ENCODE measurements around the gene MGAT5B.

Gene MGAT5B

DNA sequence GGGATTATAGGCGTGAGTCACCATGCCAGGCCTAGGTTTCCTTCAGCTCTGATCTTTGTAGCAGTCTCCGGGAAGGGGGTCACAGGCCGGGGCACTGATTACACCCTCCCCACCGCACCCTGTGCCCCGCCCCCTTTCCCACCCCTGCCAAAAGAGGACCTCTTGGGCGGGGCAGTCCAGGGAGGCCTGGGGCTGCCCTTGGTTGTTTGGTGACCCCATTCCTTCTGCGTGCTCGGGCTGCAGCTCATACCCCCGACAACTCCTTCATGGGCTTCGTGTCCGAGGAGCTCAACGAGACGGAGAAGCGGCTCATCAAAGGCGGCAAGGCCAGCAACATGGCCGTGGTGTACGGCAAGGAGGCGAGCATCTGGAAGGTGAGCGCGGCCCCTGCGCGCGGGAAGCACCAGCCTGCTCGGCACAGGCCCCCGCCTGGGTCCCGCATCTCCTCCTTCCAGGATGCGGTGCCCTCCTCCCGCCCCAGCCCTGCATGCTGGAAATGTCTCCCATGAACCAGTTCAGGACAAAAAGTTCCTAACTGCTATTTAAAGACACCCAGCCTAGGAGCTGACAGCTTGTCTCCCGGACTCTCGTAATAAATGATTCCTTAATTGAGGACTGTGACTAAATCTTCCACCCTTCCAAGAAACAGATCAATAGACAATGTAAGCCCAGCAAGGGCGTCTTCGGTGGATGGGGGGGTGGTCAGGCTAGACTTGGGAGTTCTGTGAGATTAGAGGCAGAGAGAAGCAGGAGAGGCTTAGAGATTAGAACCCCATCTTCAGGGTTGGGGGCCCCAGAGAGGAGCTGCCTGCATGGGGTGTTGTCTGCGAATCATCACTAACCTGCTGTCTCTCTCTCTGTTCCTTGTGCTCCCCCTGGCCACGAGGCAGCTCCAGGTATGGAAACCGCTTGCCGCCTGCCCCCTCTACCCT is 64.5 kb downstream of the MGAT5B start:
- DNase-seq, result no peak

DNA sequence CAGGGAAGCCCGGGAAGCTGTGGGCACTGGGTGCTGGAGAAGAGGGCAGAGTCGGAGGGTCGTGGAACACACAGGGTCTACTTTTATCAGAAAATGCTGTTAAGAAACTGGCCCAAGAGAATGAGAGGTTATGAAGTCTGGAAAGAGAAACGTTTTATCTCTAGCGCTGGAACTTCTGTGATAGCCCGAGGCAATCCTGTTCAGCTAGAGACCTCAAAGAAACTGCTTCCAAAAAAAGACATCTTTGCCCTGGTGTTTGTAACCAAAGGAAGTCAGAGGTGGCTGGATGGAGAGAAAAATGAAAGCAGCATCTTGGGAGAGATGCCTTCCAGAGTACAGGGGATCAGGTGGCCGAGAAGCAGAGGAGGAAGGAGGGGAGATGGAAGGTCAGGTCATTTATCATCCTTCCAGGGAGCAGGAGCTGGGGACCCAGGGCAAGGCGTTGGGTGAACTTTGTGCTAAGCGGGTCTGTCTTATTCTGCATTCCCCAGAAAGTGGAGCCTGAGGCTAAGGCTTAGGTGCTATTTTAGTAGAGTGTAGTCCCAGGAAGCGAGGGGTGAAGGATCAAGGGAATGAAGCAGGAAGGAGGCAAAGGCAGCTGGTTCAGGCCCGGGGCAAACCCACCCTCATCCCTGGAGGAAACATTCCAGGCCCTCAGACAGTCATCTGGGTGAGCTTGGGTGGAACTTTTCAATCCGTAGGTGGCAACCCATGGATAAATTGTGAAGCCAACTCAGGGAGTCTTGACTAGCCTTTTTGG is 66.5 kb downstream of the MGAT5B start:
- no peak for DNase-seq

DNA sequence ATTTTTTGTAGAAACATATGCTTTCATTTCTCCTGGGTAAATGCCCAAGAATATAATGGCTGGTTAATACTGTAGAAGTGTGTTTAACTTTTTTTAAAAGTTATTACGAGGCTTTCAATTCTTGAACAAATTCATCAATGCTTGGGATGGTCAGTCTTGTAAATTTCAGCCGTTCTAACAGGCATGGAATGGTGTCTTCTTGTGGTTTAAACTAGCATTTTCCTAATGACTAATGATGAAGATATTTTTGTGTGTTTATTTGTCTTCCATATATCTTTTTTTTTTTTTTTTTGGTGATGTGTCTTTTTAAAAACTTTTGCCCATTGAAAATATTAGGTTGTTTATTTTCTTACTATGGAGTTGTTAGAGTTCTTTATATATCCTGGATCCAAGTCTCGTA is 67.1 kb downstream of the MGAT5B start:
- DNase-seq, result no peak

DNA sequence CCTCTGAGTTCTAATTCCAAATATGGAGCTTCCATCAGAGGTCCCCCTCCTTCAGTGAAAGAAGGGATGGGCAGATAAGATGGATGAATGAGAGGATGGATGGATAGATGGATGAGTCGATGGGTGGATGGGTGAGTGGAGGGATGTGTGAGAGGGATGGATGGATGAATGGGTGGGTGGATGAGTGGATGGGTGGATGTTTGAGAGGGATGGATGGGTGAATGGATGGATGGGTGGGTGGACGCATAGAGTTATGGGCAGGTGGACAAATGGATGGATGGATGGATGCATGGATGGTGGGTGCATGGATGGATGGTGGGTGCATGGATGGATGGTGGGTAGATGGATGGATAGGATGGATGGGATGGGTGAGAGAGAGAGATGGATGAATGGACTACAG is 69.0 kb downstream of the MGAT5B start:
- DNase-seq, result no peak

DNA sequence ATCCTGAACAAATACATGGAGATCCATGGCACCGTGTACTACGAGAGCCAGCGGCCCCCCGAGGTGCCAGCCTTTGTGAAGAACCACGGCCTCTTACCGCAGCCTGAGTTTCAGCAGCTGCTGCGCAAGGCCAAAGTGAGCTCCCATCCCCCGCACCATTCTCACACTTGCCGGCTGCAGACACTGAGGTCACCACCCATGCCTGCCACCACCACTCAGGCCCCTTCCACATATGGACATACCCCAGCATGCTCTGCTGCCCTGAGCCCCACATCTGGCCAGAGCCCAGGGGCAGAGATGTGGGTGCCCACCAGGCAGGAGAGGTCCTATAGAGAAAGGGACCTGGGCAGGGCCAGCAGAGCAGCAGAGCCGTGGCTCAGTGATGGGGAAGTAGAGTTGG is 69.8 kb downstream of the MGAT5B start:
- DNase-seq, result no peak

DNA sequence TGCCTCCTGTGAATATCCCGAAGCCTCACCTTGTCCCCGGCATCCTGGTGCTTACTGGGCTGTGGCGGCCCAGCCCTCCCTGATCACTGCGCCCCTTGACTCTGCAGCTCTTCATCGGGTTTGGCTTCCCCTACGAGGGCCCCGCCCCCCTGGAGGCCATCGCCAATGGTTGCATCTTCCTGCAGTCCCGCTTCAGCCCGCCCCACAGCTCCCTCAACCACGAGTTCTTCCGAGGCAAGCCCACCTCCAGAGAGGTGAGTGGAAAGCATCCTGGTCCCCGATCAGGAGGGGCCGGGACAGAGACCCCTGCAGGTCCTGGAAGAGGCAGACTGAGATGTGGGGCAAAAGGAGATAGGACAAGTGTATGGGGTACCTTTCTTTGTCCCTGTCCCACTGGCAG is 72.1 kb downstream of the MGAT5B start:
- no peak for DNase-seq

DNA sequence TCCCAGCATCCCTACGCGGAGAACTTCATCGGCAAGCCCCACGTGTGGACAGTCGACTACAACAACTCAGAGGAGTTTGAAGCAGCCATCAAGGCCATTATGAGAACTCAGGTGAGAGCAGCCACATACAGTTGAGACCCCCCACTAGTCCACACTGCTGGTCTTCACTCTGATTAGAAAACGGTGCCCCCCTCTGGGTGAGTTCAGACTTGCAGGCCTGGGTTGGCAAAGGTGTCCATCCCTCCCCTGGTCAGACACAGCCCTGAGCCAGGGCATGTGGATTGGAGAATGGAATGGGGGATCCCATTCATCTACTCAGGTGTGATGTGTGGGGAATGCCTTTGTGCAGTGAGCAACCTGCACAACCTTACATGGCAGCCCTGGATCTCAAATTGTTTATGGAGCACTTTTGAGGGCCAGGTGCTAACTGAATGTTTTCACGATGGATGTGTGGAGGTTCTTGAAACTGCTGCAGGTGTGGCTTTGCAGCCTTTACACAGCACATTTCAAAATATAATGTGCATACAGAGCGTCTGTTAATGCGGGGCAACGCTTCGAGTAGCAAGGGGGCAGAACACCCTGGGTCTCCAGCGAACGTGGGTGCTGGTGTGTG is 72.6 kb downstream of the MGAT5B start:
- DNase-seq, result no peak

DNA sequence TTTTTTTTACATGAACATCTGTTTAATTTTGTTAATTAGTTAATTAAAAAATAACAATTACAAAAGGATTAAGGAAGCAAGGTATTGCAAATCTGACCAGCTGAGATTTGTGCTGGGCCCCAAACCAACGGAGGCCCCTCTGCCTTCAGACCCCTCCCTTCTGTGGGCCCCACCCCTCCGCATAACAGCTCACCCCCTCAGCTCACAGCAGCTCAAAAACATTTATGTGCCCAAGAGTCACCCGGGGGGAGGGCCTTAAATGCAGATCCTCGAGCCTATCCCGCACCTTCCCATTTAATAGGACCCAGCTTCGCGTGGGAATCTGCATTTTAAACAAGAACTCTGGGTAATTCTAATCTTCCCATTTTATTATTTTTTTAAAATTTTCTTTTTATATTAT is 75.0 kb downstream of the MGAT5B start:
- DNase-seq, result no peak

DNA sequence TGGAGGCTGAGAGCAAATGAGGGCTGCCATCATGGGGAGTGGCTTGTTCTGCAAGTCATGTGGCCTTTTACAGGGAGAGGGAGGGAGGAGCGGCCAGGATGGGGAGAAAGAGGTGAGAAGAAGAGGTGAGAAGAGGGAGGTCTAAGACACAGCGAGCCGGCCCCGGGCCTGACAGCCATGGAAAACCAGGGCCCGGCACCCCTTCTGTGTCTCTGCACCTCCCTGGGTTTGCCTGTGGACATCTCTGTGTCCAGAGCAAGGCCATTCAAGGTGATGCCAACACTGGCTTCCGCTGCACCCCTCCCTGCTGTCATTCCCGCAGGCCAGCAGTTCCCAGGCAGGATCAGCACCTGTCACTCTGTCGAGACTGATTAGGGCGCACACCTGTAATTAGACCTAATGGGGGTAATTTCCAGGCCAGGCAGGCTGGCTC is 75.6 kb downstream of the MGAT5B start:
- peak; percentile 46 for DNase-seq

DNA sequence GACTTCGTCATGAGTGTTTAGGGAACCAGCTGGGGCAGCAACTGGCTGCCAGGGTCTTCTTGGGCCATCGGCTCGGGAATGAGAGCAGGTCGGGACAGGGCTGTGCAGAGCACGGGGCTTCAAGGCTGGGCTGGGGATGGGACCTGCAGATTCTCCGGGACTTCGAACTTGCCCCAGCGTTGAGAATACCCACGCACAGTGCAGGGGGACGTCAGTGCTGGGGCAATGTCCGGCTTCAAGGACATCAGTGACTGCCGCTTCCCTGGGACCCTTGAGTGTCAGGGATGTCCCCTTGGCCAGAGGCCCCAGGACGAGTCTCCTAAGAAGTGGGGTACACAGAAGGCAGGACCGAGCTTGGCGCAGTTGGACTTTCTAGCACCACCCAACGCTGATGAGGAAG is 76.3 kb downstream of the MGAT5B start:
- no peak for DNase-seq

DNA sequence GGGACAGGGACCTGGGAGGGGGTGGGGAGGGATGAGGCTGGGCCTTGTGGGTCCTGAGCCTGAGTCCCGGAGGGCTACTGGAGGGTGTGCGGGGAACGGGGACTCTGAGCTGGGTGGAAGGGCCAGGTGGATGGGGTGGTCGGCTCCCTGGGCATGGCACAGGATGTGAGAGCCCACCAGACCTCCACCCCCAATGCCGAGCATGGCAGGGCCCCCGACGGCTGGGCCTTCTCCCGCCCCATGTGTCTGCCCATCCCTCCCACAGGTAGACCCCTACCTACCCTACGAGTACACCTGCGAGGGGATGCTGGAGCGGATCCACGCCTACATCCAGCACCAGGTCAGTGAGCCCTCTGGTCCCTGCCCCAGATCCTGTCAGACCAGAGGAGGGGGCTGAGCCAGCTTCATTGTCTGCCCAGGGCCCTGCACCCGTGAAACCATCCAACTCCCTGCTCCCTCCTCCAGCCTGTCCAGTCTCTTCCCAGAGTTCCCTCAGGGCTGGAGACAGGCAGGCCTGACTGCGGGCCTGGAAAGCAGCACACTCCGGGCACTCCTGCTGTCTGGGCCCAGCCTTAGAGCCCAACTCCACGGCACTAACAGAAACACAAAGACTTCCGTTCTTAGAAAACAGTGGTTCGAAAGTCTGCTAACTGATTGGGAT is 78.0 kb downstream of the MGAT5B start:
- DNase-seq, result no peak

DNA sequence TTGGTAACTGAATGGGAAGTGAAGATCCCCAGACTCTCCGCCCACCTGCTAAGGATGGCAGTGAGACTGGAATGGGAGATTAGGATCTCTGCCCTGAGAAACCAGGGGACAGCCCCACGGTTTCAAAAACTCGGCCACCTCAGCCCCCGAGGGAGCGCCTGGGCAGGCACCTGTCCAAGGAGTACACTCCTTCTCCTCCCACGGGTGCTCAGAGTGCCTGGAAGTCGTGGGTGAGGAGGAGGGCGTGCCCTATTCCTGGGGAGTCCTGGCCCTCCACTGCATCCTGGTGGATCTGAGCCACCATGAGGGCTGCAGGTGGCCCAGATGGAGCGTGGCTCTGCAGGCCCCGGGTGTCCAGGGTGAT is 78.5 kb downstream of the MGAT5B start:
- DNase-seq, result no peak

DNA sequence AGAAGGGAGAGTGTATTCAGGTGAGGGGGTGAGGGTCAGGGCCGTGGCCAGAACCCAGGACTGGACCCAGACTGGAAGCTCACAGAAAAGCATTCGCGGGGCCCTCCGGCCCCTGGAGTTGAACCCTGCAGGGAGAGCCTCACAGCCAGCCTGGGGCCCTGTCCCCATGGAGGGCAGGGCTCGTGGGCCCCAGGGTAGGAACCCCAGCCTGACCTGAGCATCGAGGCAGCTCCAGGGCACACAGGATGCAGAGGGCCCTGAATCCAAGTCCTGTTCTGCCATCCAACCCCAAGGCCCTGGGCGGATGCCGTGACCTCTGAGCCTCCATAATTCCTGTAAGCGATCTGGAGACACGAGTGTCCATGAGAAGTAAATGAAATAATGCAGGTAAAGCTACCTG is 79.1 kb downstream of the MGAT5B start:
- no peak for DNase-seq

DNA sequence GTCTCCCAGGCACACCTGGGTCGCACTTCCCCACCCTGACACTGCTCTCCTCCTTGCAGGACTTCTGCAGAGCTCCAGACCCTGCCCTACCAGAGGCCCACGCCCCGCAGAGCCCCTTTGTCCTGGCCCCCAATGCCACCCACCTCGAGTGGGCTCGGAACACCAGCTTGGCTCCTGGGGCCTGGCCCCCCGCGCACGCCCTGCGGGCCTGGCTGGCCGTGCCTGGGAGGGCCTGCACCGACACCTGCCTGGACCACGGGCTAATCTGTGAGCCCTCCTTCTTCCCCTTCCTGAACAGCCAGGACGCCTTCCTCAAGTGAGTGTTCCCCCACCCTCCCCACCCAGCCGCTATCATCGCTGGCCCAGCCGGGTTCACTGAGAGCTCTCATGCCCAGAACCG is 79.6 kb downstream of the MGAT5B start:
- DNase-seq, result no peak

DNA sequence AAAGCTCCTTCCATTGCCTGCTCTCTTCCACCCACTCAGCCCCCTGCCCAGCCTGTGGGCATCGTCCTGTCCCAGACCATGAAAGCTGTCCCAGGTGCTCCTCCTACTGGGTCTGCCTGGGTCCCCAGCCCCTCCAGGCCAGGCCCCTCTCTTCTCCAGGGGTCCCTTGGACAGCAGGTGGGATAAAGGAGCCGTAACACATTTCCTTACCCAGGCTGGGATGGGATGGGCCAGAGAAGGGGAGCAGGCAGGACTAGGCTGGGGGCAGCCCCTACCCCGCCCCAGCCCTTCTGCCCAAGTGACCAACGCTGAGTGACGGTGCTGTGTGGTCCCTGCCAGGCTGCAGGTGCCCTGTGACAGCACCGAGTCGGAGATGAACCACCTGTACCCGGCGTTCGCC is 80.1 kb downstream of the MGAT5B start:
- DNase-seq, result no peak

DNA sequence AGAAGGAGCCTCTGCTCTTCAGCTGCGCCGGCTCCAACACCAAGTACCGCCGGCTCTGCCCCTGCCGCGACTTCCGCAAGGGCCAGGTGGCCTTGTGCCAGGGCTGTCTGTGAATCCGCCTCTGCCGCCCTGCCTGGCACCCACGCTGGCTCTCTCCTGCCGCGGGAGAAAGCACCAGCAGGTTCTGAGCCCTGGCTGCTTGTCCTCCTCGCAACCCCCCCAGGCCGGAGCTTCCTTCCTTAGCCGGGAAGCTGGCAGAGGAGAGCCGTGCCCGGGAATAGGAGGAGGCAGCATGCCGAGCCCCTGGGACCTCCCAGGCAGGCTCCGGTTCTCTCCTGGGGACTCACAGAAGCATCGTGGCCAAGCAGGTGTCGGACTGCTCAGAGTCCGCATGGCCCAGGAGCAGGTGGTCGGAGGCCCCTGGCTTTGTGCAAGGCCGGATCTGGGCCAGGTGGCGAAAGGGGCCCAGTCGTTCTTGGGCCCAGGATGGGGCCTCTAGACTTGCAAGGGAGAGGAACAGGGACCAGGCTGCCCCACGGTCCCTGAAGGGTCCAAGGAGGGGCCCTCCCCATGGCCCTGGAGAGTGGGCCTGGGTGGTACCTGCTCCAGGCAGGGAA is 80.6 kb downstream of the MGAT5B start:
- DNase-seq, result no peak

DNA sequence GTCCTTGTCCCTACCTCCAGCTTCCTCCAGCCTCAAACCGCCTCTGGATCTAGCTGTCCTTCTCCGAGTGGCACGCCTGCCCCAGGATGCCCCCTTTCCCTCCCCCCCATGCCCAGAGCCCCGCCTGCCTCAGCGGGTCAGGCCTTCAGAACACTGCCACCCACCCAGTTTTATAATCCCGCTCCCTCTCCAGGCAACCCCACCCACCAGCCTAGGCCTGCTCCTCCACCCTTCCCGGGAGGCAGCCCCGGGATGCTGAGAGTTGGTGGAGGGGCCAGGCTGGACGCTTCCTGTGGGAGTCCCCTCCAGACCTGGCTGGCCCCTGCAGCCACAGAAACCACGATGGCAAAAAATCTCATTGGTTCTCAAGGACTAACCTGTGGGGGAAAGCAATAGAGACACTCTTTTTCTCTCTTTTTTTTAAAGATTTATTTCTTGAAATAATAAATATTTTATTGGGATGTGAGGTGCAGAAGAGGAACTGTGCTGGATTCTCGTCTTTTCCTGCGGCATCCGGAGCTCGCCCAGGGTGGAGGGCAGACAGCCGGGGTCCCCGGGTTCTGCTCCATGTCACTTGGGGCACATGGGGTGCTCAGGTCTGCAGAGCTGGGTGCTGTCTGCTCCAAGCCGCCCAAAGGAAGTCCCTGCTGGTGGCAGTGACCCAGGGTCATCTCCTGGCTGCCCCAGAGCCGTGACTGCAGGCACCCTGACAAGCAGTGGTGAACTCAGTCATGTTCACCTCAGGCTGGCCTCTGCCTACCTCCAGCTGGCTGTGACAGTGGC is 81.9 kb downstream of the MGAT5B start:
- no peak for DNase-seq

DNA sequence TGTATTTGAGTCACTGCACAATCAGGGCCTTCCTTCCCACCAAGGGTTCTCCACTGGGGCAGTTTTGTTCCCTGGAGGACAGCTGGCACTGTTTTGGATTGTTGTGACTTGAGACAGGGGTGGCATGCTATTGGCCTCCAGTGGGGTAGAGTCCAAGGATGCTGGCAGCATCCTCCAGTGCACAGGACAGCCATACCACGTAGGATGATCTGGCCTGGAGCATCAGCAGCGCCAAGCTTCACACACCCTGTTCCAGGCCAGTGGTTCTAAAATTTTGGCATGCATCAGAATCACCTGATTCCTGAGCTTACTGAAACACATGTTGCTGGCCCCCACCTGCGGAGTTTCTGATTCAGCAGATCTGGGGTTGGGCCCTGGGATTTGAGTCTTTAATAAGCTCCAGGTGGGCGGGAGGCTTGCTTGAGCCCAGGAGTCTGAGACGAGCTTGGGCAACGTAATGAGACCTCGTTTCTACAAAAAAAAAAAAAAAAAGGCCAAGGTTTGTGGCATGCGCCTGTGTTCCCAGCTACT is 83.2 kb downstream of the MGAT5B start:
- no peak for DNase-seq

DNA sequence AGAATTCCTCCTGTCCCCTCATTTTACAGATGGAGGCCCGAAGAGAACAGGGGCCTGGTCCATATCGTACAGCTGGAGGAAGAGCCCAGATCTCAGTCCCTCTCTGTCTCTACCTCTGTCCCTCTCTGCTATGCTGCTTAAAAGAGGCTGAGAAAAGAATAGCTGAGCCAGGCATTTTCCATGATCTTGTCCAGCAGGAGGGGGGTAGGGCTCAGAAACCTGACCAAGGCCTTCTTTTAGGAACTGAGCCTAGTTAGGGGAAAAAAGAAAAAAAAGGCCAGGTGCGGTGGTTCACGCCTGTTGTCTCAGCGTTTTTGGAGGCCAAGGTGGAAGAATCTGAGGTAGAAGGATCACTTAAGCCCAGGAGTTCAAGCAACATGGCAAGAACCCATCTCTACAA is 84.2 kb downstream of the MGAT5B start:
- DNase-seq, result no peak

DNA sequence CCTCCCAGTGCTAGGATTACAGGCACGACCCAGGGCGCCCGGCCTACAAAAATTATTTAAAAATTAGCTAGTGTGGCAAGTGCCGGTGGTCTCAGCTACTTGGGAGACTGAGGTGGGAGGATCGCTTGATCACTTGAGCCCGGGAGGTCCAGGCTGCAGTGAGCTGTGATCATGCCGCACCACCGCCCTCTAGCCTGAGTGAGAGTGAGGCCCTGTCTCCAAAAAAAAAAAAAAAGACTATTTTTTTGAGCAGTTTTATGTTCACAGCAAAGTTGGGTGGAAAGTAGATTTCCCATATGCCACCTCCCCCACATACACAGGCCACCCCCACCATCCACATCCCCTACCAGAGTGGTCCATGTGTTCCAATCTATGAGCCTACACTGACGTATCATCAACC is 84.9 kb downstream of the MGAT5B start:
- no peak for DNase-seq

DNA sequence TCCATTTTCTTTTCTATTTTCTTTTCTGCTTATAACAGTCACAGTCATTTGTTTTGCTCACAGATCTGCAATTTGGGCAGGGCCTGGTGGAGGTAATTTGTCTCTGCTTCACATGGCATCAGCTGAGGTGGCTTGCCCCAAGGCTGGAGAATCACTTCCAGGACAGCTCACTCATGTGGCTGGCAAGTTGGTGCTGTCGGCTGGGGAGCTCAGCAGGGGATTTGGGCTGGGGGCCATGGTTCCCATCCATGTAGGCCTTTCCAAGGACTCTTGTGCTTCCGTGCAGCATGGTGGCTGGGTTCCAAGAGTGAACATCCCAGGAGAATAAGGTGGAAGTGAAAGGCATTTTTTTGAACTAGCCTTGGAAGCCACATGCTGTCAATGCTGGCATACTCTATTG is 85.7 kb downstream of the MGAT5B start:
- no peak for DNase-seq

DNA sequence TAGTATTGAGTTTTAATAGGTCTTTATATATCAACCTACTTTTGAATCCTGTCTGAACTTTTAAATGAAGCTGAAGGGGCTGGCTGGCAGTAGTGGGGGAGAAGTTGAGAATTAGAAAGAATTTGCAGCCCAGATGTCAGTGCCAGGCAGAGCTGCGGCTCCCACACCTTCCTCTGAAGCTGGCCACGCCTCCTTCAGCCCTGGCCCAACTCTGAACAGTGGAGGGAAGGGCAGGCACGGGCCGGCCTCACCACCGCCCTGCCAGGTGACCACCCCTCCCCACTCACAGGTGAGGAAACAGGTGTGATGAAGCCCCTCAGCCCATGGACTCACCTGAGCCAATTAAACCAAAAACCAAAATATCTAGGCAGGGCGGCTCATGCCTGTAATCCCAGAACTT is 87.0 kb downstream of the MGAT5B start:
- no peak for DNase-seq

Measured in NCI-H524 treated with DMSO at 0.1 percent for 48 hours (cell line).